ENCODE results near the gene PILRB. TPM values are rescaled to one million over a fixed set of nuclear protein-coding genes. Genes with fewer than 3 reads are reported as not detected.

The PILRB gene
- total RNA-seq, 3 donors from 2014 or later = 36.4 to 95.3 (median 54.3) TPM

DNA sequence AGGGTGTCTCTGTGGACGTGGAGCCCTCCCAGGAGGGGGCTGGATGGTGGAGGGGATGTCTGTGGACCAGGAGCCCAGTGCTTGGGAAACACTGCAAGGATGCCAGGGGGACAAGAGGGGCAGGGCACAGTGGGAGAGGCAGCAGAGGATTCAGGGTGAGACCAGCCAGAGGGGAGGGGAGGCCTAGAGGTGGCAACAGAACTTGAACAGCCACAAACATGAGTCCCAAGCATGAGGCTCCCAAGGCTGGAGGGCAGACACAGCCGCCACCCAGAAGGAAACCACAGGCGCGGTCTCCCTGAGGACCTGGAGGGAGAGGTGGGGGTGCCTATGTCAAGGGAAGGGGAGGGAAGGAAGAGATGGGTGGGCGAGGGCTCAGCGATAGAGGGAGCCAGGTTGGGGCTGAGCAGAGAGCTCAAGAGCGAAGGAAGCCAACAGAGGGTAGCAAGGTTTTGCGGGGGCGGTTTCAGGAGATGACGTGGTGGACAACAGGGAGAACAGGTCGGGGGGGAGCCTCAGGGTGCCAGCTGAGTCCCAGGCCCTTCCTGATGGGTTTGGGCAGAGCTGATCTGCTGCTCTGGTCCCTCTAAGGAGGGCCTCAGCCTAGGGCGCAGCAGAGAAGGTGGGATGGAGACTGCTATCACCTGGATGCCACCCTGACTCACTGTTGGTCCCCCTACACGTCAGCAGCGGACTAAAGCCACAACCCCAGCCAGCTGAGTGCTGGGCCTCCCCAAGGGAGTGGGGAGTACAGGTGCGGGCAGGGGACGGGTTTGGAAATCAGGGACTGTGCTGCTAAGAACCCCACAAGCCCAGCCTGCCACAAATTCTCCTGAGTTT is 8.7 kb downstream of the PILRB start:
- TF ChIP-seq, protein P1, sequence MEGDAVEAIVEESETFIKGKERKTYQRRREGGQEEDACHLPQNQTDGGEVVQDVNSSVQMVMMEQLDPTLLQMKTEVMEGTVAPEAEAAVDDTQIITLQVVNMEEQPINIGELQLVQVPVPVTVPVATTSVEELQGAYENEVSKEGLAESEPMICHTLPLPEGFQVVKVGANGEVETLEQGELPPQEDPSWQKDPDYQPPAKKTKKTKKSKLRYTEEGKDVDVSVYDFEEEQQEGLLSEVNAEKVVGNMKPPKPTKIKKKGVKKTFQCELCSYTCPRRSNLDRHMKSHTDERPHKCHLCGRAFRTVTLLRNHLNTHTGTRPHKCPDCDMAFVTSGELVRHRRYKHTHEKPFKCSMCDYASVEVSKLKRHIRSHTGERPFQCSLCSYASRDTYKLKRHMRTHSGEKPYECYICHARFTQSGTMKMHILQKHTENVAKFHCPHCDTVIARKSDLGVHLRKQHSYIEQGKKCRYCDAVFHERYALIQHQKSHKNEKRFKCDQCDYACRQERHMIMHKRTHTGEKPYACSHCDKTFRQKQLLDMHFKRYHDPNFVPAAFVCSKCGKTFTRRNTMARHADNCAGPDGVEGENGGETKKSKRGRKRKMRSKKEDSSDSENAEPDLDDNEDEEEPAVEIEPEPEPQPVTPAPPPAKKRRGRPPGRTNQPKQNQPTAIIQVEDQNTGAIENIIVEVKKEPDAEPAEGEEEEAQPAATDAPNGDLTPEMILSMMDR (IDR thresholded peaks at IDR 0.05) = no peak
- no peaks in the 10 kb centered on the region for H3K36me3 ChIP-seq (ENCODE audit: low read depth)
- no peaks in the 10 kb centered on the region for H3K4me1 ChIP-seq (ENCODE audit: low read depth)
- H3K4me3 ChIP-seq = no peak overlapping the region
- H3K9me3 ChIP-seq = no peaks in the 10 kb centered on the region
- peak; percentile 7 for ATAC-seq
- intact Hi-C loops (cut with DNase I, micrococcal nuclease) = no loop called here
- DNase-seq = peak in 1 of 3 donors; percentile 64

DNA sequence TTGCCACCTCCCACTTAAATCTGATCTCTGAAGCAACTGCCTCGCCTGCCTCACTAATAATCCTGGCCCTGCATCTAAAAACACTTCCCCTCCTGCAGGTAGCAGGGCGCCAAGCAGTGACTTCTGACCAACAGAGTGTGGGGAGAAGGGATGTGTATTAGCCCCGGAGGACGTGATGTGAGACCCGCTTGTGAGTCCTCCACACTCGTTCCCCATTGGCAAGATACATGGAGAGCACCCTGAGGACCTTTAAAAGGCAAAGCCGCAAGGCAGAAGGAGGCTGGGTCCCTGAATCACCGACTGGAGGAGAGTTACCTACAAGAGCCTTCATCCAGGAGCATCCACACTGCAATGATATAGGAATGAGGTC is 9.3 kb downstream of the PILRB start:
- intact Hi-C loops (cut with DNase I, micrococcal nuclease) = no loop called here
- H3K36me3 ChIP-seq (ENCODE audit: low read depth) = no peaks in the 10 kb centered on the region
- no peaks in the 10 kb centered on the region for H3K9me3 ChIP-seq
- ATAC-seq = no peak
- H3K4me3 ChIP-seq = no peak overlapping the region
- peak in 1 of 3 donors; percentile 19 for DNase-seq
- TF ChIP-seq, protein P1 (IDR thresholded peaks at IDR 0.05) = no peak
- H3K4me1 ChIP-seq (ENCODE audit: low read depth) = no peaks in the 10 kb centered on the region

DNA sequence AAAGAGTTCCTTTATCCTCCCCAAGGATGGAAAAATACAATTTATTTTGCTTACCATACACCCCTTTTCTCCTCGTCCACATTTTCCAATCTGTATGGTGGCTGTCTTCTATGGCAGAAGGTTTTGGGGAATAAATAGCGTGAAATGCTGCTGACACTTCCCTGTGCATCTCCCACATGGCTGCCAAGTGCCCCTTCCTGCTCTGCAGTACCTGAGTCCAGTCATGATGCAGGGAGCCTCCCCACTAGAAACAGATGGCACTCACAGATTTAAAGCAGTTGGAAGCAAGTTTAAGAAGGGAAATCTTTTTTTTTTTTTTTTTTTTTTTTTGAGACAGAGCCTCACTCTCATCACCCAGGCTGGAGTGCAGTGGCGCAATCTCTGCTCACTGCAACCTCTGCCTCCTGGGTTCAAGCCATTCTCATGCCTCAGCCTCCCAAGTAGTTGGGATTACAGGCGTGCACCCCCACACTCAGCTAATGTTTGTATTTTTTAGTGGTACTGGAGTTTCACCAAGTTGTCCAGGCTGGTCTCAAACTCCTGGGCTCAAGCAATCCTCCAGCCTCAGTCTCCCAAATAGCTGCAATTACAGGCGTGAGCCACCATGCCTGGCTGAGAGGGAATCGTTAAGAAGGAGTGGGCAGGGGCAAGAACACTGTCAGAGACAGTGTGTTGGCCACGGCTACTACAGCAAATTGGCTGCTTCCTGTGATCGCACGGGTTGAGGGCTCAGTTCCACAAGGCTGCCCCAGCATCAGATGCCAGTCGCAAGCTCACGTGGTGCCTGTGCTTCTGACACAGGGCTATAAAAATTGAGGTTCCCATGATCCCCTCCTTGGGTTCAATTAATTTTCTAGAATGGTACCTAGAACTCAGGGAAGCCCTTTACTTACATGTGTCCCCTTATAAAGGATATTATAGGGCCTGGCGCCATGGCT is 10.0 kb downstream of the PILRB start:
- Histone ChIP-seq H3K4me1 (ENCODE audit: low read depth) (no peaks in the 10 kb centered on the region), H3K9me3 (no peaks in the 10 kb centered on the region), H3K4me3 (no peak overlapping the region), H3K36me3 (ENCODE audit: low read depth) (no peaks in the 10 kb centered on the region)
- intact Hi-C loops (cut with DNase I, micrococcal nuclease) = no loop called here
- TF ChIP-seq, protein P1 (IDR thresholded peaks at IDR 0.05) = no peak
- peak; percentile 37 for ATAC-seq
- peak; percentile 23 to 66 (median 29) for DNase-seq

DNA sequence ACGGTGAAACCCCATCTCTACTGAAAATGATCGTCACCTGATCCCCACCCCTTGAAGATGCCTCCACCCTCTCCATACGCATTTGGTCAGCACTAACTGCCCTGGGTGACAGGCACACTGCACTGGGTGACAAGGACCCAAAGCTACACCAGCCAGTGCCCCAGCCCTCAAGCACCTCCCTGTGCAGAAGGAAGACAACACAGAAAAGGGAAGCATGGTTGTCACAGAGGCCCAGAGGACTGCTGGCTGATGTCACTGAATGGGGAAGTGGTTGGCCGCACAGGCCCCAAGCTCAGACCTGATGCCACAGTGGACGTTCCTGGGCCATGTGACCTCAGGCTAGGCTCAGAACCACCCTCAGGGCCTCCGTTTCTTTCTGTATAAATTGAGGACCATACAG is 11.2 kb downstream of the PILRB start:
- Histone ChIP-seq H3K9me3 (no peaks in the 10 kb centered on the region), H3K36me3 (ENCODE audit: low read depth) (no peaks in the 10 kb centered on the region), H3K4me3 (no peak overlapping the region), H3K4me1 (ENCODE audit: low read depth) (no peaks in the 10 kb centered on the region)
- ATAC-seq (peak; percentile 69), DNase-seq (peak; percentile 55 to 85 (median 58))
- TF ChIP-seq, protein P1 (IDR thresholded peaks at IDR 0.05) = no peak
- intact Hi-C loops (cut with DNase I, micrococcal nuclease) = no loop called here

DNA sequence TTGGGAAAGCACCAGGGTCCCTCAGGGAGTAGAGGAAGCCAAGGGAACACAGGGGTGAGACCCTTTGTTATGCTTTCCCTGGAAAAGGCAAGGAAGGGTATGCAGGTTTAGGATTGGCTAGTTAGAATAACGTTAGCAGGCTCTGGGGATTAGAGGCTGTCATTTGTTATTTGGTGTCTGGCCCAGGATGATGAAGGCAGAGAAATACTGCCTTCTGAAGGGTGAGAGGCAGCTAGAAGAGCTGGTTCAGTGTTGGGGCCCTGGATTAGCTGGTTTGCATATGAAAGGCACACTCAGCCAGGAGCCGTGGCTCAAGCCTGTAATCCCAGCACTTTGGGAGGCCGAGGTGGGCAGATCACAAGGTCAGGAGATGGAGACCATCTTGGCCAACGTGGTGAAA is 12.4 kb downstream of the PILRB start:
- Histone ChIP-seq H3K4me1 (ENCODE audit: low read depth) (no peaks in the 10 kb centered on the region), H3K36me3 (ENCODE audit: low read depth) (no peaks in the 10 kb centered on the region), H3K9me3 (no peaks in the 10 kb centered on the region), H3K4me3 (no peak overlapping the region)
- DNase-seq (no peak), ATAC-seq (no peak)
- TF ChIP-seq, protein P1 (IDR thresholded peaks at IDR 0.05) = no peak
- intact Hi-C loops (cut with DNase I, micrococcal nuclease) = no loop called here

Measured in mucosa of descending colon (tissue), 3 donors.